Small intestine (tissue), 7 donors: ENCODE results near the gene REXO5. TPM values are rescaled to one million over a fixed set of nuclear protein-coding genes. Genes with fewer than 3 reads are reported as not detected.

Experiments used
- DNase-seq, 2 donors: peaks; one replicate each; pipeline versions ENCODE4 v3.0.0 to v3.0.0-alpha.2; 2013
- FAIRE-seq: peaks from 2 replicates; lab custom pipeline; 2012; peaks lifted over from hg19 to GRCh38; lab: Jason Lieb, UNC
- H3K27ac ChIP-seq, 3 donors: one replicate each; pipeline ENCODE4 v1.5.1; 2013; ENCODE audit warnings: low read length in 2 of 3, mild to moderate bottlenecking in 2 of 3, control low read depth in 1 of 3, inconsistent platforms in 1 of 3, low read depth in 1 of 3, moderate library complexity in 1 of 3
- H3K27me3 ChIP-seq, 3 donors: one replicate each; pipeline ENCODE4 v1.6.1; 2013; ENCODE audit warnings: low read length in 3 of 3, inconsistent platforms in 1 of 3; ENCODE audit not compliant: control insufficient read depth in 3 of 3, insufficient read depth in 3 of 3
- H3K36me3 ChIP-seq, 3 donors: one replicate each; pipeline ENCODE4 v1.6.1; 2013; ENCODE audit warnings: low read length in 3 of 3, inconsistent platforms in 1 of 3, low read depth in 1 of 3, mild to moderate bottlenecking in 1 of 3, moderate library complexity in 1 of 3; ENCODE audit not compliant: control insufficient read depth in 3 of 3, insufficient read depth in 2 of 3
- H3K4me1 ChIP-seq, 3 donors: one replicate each; pipeline ENCODE4 v1.6.1; 2013; ENCODE audit warnings: low read length in 2 of 3, inconsistent platforms in 1 of 3, low read depth in 1 of 3, mild to moderate bottlenecking in 1 of 3, moderate library complexity in 1 of 3; ENCODE audit not compliant: control insufficient read depth in 3 of 3, insufficient read depth in 2 of 3
- H3K4me3 ChIP-seq, 3 donors: one replicate each; pipeline ENCODE4 v1.5.1; 2013; ENCODE audit warnings: low read length in 3 of 3, control low read depth in 1 of 3, inconsistent platforms in 1 of 3, low read depth in 1 of 3, mild to moderate bottlenecking in 1 of 3, moderate library complexity in 1 of 3
- H3K9me3 ChIP-seq, 2 donors: one replicate each; pipeline ENCODE4 v1.6.1; 2013; ENCODE audit warnings: low read depth in 1 of 2, low read length in 1 of 2; ENCODE audit not compliant: control insufficient read depth in 2 of 2, insufficient read depth in 1 of 2
- WGBS, 3 donors: extraction: QIAGEN DNeasy Blood & Tissue Kit; methylation state at CpG; one replicate each; pipeline ENCODE4 v1.1.7; 2013; 5-methylcytosine and 5-hydroxymethylcytosine counted together
- polyA plus RNA-seq, 4 donors: library from polyadenylated mRNA; stranded (reverse) in 3 of 4; unstranded in 1 of 4; fragments of 200-250 nt in 3 of 4; fragments of 120-200 nt in 1 of 4; gene quantifications; one replicate each; pipeline versions ENCODE4 v1.2.1 to v1.2.3, GENCODE V29; 2013
- donor health status: healthy with polysubstance abuse.
- donor health status: control.
- donor health status: control.
- donor health status: Bipolar disorder and iron deficiency.
- donor health status: healthy.

REXO5 gene
- polyA plus RNA-seq, 4 donors: 0.54 to 9.6 (median 3.3) TPM

- FAIRE-seq (no peak), DNase-seq (no peak)
- Histone ChIP-seq H3K4me1 (peaks cover 1 to 58% (median 20%) of the 10 kb centered on the region in 3 donors), H3K36me3 (peaks cover 0 to 5% (median 0%) of the 10 kb centered on the region in 3 donors), H3K27me3 (no peaks in the 10 kb centered on the region), H3K27ac (no peak overlapping the region), H3K9me3 (no peaks in the 10 kb centered on the region), H3K4me3 (no peak overlapping the region)
- 69 to 81% (median 78%) methylated on average over 1 of the region's 1 CpG for WGBS, 3 donors
Measured at GRCh38 chr16:20875355-20875650, 69.0 kb downstream of the REXO5 start.

GRCh38 chr16:20878682-20879147 lies 72.4 kb downstream of the REXO5 start:
- Histone ChIP-seq H3K27ac (peak overlapping the region in 2 of 3 donors; percentile 12 to 82), H3K27me3 (no peaks in the 10 kb centered on the region), H3K4me1 (peaks cover 1 to 68% (median 18%) of the 10 kb centered on the region in 3 donors), H3K4me3 (no peak overlapping the region), H3K9me3 (no peaks in the 10 kb centered on the region), H3K36me3 (peaks cover 0 to 3% (median 0%) of the 10 kb centered on the region in 3 donors)
- WGBS, 3 donors: 32 to 55% (median 33%) methylated on average over 5 of the region's 5 CpGs
- FAIRE-seq: no peak
- DNase-seq: peak in 1 of 2 donors; percentile 89

GRCh38 chr16:20879175-20880040 lies 73.1 kb downstream of the REXO5 start:
- peak overlapping the region in 1 of 3 donors; percentile 82 for H3K27ac ChIP-seq
- H3K4me1 ChIP-seq: peaks cover 1 to 68% (median 12%) of the 10 kb centered on the region in 3 donors
- peaks cover 0 to 3% (median 0%) of the 10 kb centered on the region in 3 donors for H3K36me3 ChIP-seq
- H3K4me3 ChIP-seq: no peak overlapping the region
- H3K27me3 ChIP-seq: no peaks in the 10 kb centered on the region
- WGBS, 3 donors: 44 to 48% (median 45%) methylated on average over 7 of the region's 7 CpGs
- FAIRE-seq: no peak
- H3K9me3 ChIP-seq: no peaks in the 10 kb centered on the region
- peak in 1 of 2 donors; percentile 68 for DNase-seq

GRCh38 chr16:20880867-20881502 lies 74.7 kb downstream of the REXO5 start:
- no peak for FAIRE-seq
- Histone ChIP-seq H3K36me3 (peaks cover 0 to 3% (median 0%) of the 10 kb centered on the region in 3 donors), H3K27ac (peak overlapping the region in 1 of 3 donors; percentile 82), H3K4me1 (peaks cover 1 to 75% (median 7%) of the 10 kb centered on the region in 3 donors), H3K4me3 (no peak overlapping the region), H3K27me3 (no peaks in the 10 kb centered on the region), H3K9me3 (no peaks in the 10 kb centered on the region)
- DNase-seq: no peak
- 76 to 78% (median 78%) methylated on average over 3 of the region's 3 CpGs for WGBS, 3 donors

GRCh38 chr16:20881503-20881878 lies 75.2 kb downstream of the REXO5 start:
- no peak for FAIRE-seq
- peak overlapping the region in 1 of 3 donors; percentile 82 for H3K27ac ChIP-seq
- peaks cover 1 to 77% (median 7%) of the 10 kb centered on the region in 3 donors for H3K4me1 ChIP-seq
- no peaks in the 10 kb centered on the region for H3K9me3 ChIP-seq
- 80 to 81% (median 80%) methylated on average over 6 of the region's 6 CpGs for WGBS, 3 donors
- H3K36me3 ChIP-seq: peaks cover 0 to 3% (median 0%) of the 10 kb centered on the region in 3 donors
- H3K27me3 ChIP-seq: no peaks in the 10 kb centered on the region
- DNase-seq: no peak
- no peak overlapping the region for H3K4me3 ChIP-seq

- H3K27me3 ChIP-seq: no peaks in the 10 kb centered on the region
- peak; percentile 41 to 67 for DNase-seq
- 51 to 69% (median 58%) methylated on average over 5 of the region's 5 CpGs for WGBS, 3 donors
- H3K4me3 ChIP-seq: no peak overlapping the region
- peak overlapping the region in 1 of 3 donors; percentile 67 for H3K27ac ChIP-seq
- H3K4me1 ChIP-seq: peaks cover 5 to 78% (median 10%) of the 10 kb centered on the region in 3 donors
- H3K9me3 ChIP-seq: no peaks in the 10 kb centered on the region
- no peak for FAIRE-seq
- H3K36me3 ChIP-seq: peaks cover 0 to 5% (median 0%) of the 10 kb centered on the region in 3 donors
Measured at GRCh38 chr16:20883554-20884239, 77.4 kb downstream of the REXO5 start.

- FAIRE-seq (no peak), DNase-seq (peak in 1 of 2 donors; percentile 40)
- Histone ChIP-seq H3K4me1 (peaks cover 5 to 74% (median 9%) of the 10 kb centered on the region in 3 donors), H3K4me3 (no peak overlapping the region), H3K27me3 (no peaks in the 10 kb centered on the region), H3K9me3 (no peaks in the 10 kb centered on the region), H3K36me3 (peaks cover 0 to 7% (median 0%) of the 10 kb centered on the region in 3 donors), H3K27ac (peak overlapping the region in 1 of 3 donors; percentile 67)
- WGBS, 3 donors: 48 to 62% (median 49%) methylated on average over 1 of the region's 1 CpG
Measured at GRCh38 chr16:20884240-20884556, 77.9 kb downstream of the REXO5 start.

GRCh38 chr16:20886320-20886719 lies 80.0 kb downstream of the REXO5 start:
- H3K36me3 ChIP-seq: peaks cover 0 to 17% (median 0%) of the 10 kb centered on the region in 3 donors
- H3K4me1 ChIP-seq: peaks cover 2 to 62% (median 5%) of the 10 kb centered on the region in 3 donors
- DNase-seq (no peak), FAIRE-seq (no peak)
- H3K4me3 ChIP-seq: no peak overlapping the region
- WGBS, 3 donors: 9 to 90% (median 13%) methylated on average over 1 of the region's 1 CpG
- H3K27me3 ChIP-seq: no peaks in the 10 kb centered on the region
- no peaks in the 10 kb centered on the region for H3K9me3 ChIP-seq
- H3K27ac ChIP-seq: no peak overlapping the region
